H9 (cell line): ENCODE results near the gene CSMD2. TPM values are rescaled to one million over a fixed set of nuclear protein-coding genes. Genes with fewer than 3 reads are reported as not detected.

Experiments used
- DNase-seq: peaks from one replicate; pipeline ENCODE4 v3.0.0-alpha.2; 2017
- H2AFZ ChIP-seq: one replicate; pipeline ENCODE4 v1.6.1; 2013; ENCODE audit warnings: mild to moderate bottlenecking, low read length, control low read depth, moderate library complexity
- H2AK5ac ChIP-seq: 2 replicates; pipeline ENCODE4 v1.6.1; 2013; ENCODE audit warnings: low read length, control low read depth, mixed read lengths; ENCODE audit not compliant: insufficient read length
- H2BK120ac ChIP-seq: one replicate; pipeline ENCODE4 v1.6.1; 2013; ENCODE audit warnings: low read depth, mild to moderate bottlenecking, low read length, control low read depth, inconsistent platforms; ENCODE audit not compliant: poor library complexity, severe bottlenecking
- H2BK12ac ChIP-seq: 2 replicates; pipeline ENCODE4 v1.6.1; 2013; ENCODE audit warnings: low read length, control low read depth, mixed read lengths, low read depth; ENCODE audit not compliant: insufficient read length
- H2BK15ac ChIP-seq: 2 replicates; pipeline ENCODE4 v1.6.1; 2013; ENCODE audit warnings: low read depth, low read length, control low read depth
- H2BK20ac ChIP-seq: one replicate; pipeline ENCODE4 v1.6.1; 2013; ENCODE audit warnings: low read depth, mild to moderate bottlenecking, low read length, control low read depth, inconsistent platforms; ENCODE audit not compliant: poor library complexity, severe bottlenecking
- H2BK5ac ChIP-seq: 2 replicates; pipeline ENCODE4 v1.6.1; 2013; ENCODE audit warnings: low read length, control low read depth, mixed read lengths; ENCODE audit not compliant: insufficient read length
- H3K14ac ChIP-seq: 2 replicates; pipeline ENCODE4 v1.6.1; 2013; ENCODE audit warnings: low read length, control low read depth; ENCODE audit not compliant: insufficient read depth
- H3K18ac ChIP-seq: 2 replicates; pipeline ENCODE4 v1.6.1; 2013; ENCODE audit warnings: low read depth, mild to moderate bottlenecking, mixed read lengths, low read length, control low read depth; ENCODE audit not compliant: insufficient read length
- H3K23ac ChIP-seq: 2 replicates; pipeline ENCODE4 v1.6.1; 2013; ENCODE audit warnings: low read length, control low read depth, mixed read lengths, low read depth; ENCODE audit not compliant: insufficient read length
- H3K23me2 ChIP-seq: 2 replicates; pipeline ENCODE4 v1.6.1; 2013; ENCODE audit warnings: low read depth, mild to moderate bottlenecking, mixed read lengths, low read length, control low read depth; ENCODE audit not compliant: insufficient read length, poor library complexity, severe bottlenecking
- H3K27ac ChIP-seq: 2 replicates; pipeline ENCODE4 v1.5.1; 2013; ENCODE audit warnings: low read length, control low read depth, mixed read lengths, low read depth; ENCODE audit not compliant: insufficient read length
- H3K27me3 ChIP-seq: 2 replicates; pipeline ENCODE4 v1.6.1; 2013; ENCODE audit warnings: low read length, control low read depth, inconsistent platforms; ENCODE audit not compliant: insufficient read depth
- H3K4ac ChIP-seq: 2 replicates; pipeline ENCODE4 v1.6.1; 2013; ENCODE audit warnings: low read depth, mild to moderate bottlenecking, control low read depth, inconsistent platforms, low read length, moderate library complexity
- H3K4me1 ChIP-seq: 2 replicates; pipeline ENCODE4 v1.6.1; 2013; ENCODE audit warnings: low read length, control low read depth, inconsistent platforms; ENCODE audit not compliant: insufficient read depth
- H3K4me2 ChIP-seq: 2 replicates; pipeline ENCODE4 v1.6.1; 2013; ENCODE audit warnings: low read length, control low read depth, mixed read lengths; ENCODE audit not compliant: insufficient read length, insufficient read depth
- H3K56ac ChIP-seq: 2 replicates; pipeline ENCODE4 v1.6.1; 2013; ENCODE audit warnings: low read depth, mild to moderate bottlenecking, mixed read lengths, low read length, control low read depth; ENCODE audit not compliant: insufficient read length
- H3K79me1 ChIP-seq: 2 replicates; pipeline ENCODE4 v1.6.1; 2013; ENCODE audit warnings: low read depth, mild to moderate bottlenecking, moderate library complexity, low read length, control low read depth, inconsistent platforms; ENCODE audit not compliant: insufficient read depth, poor library complexity, severe bottlenecking
- H3K79me2 ChIP-seq: 2 replicates; pipeline ENCODE4 v1.6.1; 2013; ENCODE audit warnings: low read length, control low read depth, inconsistent platforms; ENCODE audit not compliant: insufficient read depth
- H3K9ac ChIP-seq: 2 replicates; pipeline ENCODE4 v1.6.1; 2013; ENCODE audit warnings: low read length, control low read depth, mixed read lengths; ENCODE audit not compliant: insufficient read length; ENCODE audit errors: extremely low read depth
- H3K9me3 ChIP-seq: one replicate; pipeline ENCODE4 v1.6.1; 2013; ENCODE audit warnings: low read depth, low read length, inconsistent platforms; ENCODE audit not compliant: control insufficient read depth
- H3T11ph ChIP-seq: one replicate; pipeline ENCODE4 v1.6.1; 2013; ENCODE audit warnings: mild to moderate bottlenecking, low read length, control low read depth, inconsistent platforms
- H4K20me1 ChIP-seq: one replicate; pipeline ENCODE4 v1.6.1; 2013; ENCODE audit not compliant: control insufficient read depth, insufficient read length, insufficient read depth
- H4K5ac ChIP-seq: 2 replicates; pipeline ENCODE4 v1.6.1; 2013; ENCODE audit warnings: low read depth, mild to moderate bottlenecking, mixed read lengths, low read length, control low read depth; ENCODE audit not compliant: insufficient read length
- H4K8ac ChIP-seq: replicated peaks from 2 replicates; pipeline ENCODE4 v1.6.1; 2013; ENCODE audit warnings: low read length, control low read depth, mixed read lengths, low read depth; ENCODE audit not compliant: insufficient read length
- H4K91ac ChIP-seq: 2 replicates; pipeline ENCODE4 v1.6.1; 2013; ENCODE audit warnings: low read depth, mild to moderate bottlenecking, moderate library complexity, mixed read lengths, low read length, control low read depth; ENCODE audit not compliant: insufficient read length
- H3K27ac Mint-ChIP-seq, 3 experiments: 2 replicates in 2 of 3; 3 replicates in 1 of 3; pipeline ENCODE4 v1.8.0; 2020 to 2021; ENCODE audit warnings: mixed read lengths in 3 of 3, mild to moderate bottlenecking in 1 of 3, moderate library complexity in 1 of 3
- H3K27me3 Mint-ChIP-seq: 2 replicates; pipeline ENCODE4 v1.8.0; 2021; ENCODE audit warnings: low read depth, mild to moderate bottlenecking, moderate library complexity, mixed read lengths
- H3K36me3 Mint-ChIP-seq, 3 experiments: 2 replicates in 2 of 3; 3 replicates in 1 of 3; pipeline ENCODE4 v1.8.0; 2020 to 2021; ENCODE audit warnings: low read depth in 3 of 3, mixed read lengths in 3 of 3; ENCODE audit not compliant: insufficient read depth in 1 of 3
- H3K4me1 Mint-ChIP-seq, 2 experiments: 2 replicates each; pipeline ENCODE4 v1.8.0; 2020; ENCODE audit warnings: mixed read lengths in 2 of 2
- H3K4me3 Mint-ChIP-seq, 2 experiments: 2 replicates in 1 of 2; 3 replicates in 1 of 2; pipeline ENCODE4 v1.8.0; 2020 to 2021; ENCODE audit warnings: mild to moderate bottlenecking in 2 of 2, mixed read lengths in 2 of 2, moderate library complexity in 1 of 2
- H3K9me3 Mint-ChIP-seq, 2 experiments: 2 replicates in 1 of 2; 3 replicates in 1 of 2; pipeline ENCODE4 v1.8.0; 2020; ENCODE audit warnings: mild to moderate bottlenecking in 2 of 2, mixed read lengths in 2 of 2, moderate library complexity in 1 of 2
- WGBS: extraction: QIAGEN DNeasy Blood & Tissue Kit; methylation state at CpG from one replicate; pipeline ENCODE4 v1.1.7; 2013; ENCODE audit warnings: missing lambda C conversion rate, low lambda C conversion rate, mixed read lengths; ENCODE audit not compliant: insufficient read length; ENCODE audit errors: extremely low coverage; 5-methylcytosine and 5-hydroxymethylcytosine counted together
- total RNA-seq: library from RNA; stranded (reverse); gene quantifications from 2 replicates; pipeline ENCODE4 v1.2.1, GENCODE V29; 2021
- TF ChIP-seq, protein P1 (sequence below): fragments of 200-600 bp; sonication (generic); conservative IDR thresholded peaks from 3 replicates; pipeline ENCODE4 v1.8.0; 2021; ENCODE audit warnings: antibody characterized with exemption, mild to moderate bottlenecking

The CSMD2 gene
- total RNA-seq, 1 experiment from 2014 or later = 6.4 TPM

DNA sequence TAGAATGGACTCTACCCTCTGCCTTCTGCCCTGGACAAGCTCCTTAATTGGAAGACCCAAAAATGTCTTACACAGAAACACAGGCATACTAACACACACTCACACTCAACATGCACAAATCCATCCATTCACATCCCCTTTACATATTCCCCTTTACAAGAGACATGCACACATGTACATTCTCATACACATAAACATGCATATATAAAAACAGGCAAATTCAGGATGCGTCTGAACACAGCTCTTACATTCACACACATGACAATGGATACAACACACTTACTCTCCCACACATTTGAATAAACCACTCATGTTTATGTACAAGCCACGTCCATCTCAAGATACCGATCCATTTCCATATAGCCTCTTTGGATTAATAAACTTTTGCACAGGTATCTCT lies 216.7 kb downstream of the CSMD2 start:
- no peak overlapping the region for H4K5ac ChIP-seq
- TF ChIP-seq, protein P1, sequence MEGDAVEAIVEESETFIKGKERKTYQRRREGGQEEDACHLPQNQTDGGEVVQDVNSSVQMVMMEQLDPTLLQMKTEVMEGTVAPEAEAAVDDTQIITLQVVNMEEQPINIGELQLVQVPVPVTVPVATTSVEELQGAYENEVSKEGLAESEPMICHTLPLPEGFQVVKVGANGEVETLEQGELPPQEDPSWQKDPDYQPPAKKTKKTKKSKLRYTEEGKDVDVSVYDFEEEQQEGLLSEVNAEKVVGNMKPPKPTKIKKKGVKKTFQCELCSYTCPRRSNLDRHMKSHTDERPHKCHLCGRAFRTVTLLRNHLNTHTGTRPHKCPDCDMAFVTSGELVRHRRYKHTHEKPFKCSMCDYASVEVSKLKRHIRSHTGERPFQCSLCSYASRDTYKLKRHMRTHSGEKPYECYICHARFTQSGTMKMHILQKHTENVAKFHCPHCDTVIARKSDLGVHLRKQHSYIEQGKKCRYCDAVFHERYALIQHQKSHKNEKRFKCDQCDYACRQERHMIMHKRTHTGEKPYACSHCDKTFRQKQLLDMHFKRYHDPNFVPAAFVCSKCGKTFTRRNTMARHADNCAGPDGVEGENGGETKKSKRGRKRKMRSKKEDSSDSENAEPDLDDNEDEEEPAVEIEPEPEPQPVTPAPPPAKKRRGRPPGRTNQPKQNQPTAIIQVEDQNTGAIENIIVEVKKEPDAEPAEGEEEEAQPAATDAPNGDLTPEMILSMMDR = no peak
- WGBS = no CpG with 5 or more reads among the region's 3 CpGs

More for the DNA sequence above, 216.7 kb downstream of the CSMD2 start:
- no peaks in the 10 kb centered on the region for H3K9me3 Mint-ChIP-seq
- Histone ChIP-seq H4K8ac (no peak overlapping the region), H3K23ac (no peak overlapping the region), H2AK5ac (no peak overlapping the region), H2BK20ac (no peak overlapping the region), H3K9me3 (no peaks in the 10 kb centered on the region), H4K91ac (no peak overlapping the region), H3K27ac (no peak overlapping the region), H3K23me2 (no peaks in the 10 kb centered on the region), H2BK120ac (no peak overlapping the region), H3K27me3 (no peaks in the 10 kb centered on the region; the same call in 1 of the 2 replicates), H3K79me1 (no peaks in the 10 kb centered on the region), H3K9ac (no peak overlapping the region), H3K18ac (no peak overlapping the region), H2BK12ac (no peak overlapping the region), H3K56ac (no peak overlapping the region), H2AFZ (no peak overlapping the region), H2BK5ac (no peak overlapping the region), H3K4me1 (no peaks in the 10 kb centered on the region), H3T11ph (no peak overlapping the region), H3K79me2 (no peaks in the 10 kb centered on the region), H3K14ac (no peak overlapping the region), H2BK15ac (no peak overlapping the region), H4K20me1 (no peaks in the 10 kb centered on the region), H3K4ac (no peak overlapping the region), H3K4me2 (no peak overlapping the region)
- no peaks in the 10 kb centered on the region for H3K4me1 Mint-ChIP-seq
- no peak overlapping the region for H3K27ac Mint-ChIP-seq
- no peak overlapping the region for H3K4me3 Mint-ChIP-seq
- H3K27me3 Mint-ChIP-seq = no peaks in the 10 kb centered on the region
- DNase-seq = no peak
- no peaks in the 10 kb centered on the region; a peak in 1 of 7 replicates for H3K36me3 Mint-ChIP-seq
